ENCODE measurements around the gene FAM240A. TPM values are rescaled to one million over a fixed set of nuclear protein-coding genes. Genes with fewer than 3 reads are reported as not detected.

The FAM240A gene
- total RNA-seq, 4 donors from 2014 or later: 0.50 TPM; not detected in 3

DNA sequence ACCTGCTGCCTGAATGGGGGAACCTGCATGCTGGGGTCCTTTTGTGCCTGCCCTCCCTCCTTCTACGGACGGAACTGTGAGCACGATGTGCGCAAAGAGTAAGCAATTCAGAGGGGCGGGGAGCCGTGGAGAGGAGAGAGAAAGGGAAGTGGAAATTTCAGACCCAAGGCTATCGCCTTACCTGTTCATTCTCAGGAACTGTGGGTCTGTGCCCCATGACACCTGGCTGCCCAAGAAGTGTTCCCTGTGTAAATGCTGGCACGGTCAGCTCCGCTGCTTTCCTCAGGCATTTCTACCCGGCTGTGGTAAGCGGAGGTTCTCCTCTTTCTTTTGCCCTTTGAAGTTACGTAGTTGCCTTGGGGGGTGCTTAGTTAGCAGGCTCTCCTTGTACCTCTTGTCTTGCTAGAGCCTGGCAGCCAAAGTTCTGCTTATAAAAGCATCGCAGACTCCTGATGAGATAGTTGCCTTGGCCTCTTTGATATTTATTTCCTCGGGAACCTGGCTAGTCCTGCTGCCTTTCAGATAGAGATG is 32.5 kb upstream of the FAM240A start:
- Histone ChIP-seq H3K27ac (no peak overlapping the region), H3K27me3 (peaks cover 0 to 62% (median 1%) of the 10 kb centered on the region in 4 donors), H3K36me3 (no peaks in the 10 kb centered on the region), H3K4me3 (no peak overlapping the region), H3K4me1 (peaks cover 0 to 15% (median 0%) of the 10 kb centered on the region in 3 donors), H3K9me3 (no peaks in the 10 kb centered on the region)
- TF ChIP-seq, protein P1, sequence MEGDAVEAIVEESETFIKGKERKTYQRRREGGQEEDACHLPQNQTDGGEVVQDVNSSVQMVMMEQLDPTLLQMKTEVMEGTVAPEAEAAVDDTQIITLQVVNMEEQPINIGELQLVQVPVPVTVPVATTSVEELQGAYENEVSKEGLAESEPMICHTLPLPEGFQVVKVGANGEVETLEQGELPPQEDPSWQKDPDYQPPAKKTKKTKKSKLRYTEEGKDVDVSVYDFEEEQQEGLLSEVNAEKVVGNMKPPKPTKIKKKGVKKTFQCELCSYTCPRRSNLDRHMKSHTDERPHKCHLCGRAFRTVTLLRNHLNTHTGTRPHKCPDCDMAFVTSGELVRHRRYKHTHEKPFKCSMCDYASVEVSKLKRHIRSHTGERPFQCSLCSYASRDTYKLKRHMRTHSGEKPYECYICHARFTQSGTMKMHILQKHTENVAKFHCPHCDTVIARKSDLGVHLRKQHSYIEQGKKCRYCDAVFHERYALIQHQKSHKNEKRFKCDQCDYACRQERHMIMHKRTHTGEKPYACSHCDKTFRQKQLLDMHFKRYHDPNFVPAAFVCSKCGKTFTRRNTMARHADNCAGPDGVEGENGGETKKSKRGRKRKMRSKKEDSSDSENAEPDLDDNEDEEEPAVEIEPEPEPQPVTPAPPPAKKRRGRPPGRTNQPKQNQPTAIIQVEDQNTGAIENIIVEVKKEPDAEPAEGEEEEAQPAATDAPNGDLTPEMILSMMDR (IDR thresholded peaks at IDR 0.05): no peak
- no peak for TF ChIP-seq POLR2A (IDR thresholded peaks at IDR 0.05)
- 58 to 71% methylated on average over 7 to 11 of the region's 14 CpGs for WGBS, 2 donors
- no peak for DNase-seq
- intact Hi-C loops (cut with DNase I): no loop called here

DNA sequence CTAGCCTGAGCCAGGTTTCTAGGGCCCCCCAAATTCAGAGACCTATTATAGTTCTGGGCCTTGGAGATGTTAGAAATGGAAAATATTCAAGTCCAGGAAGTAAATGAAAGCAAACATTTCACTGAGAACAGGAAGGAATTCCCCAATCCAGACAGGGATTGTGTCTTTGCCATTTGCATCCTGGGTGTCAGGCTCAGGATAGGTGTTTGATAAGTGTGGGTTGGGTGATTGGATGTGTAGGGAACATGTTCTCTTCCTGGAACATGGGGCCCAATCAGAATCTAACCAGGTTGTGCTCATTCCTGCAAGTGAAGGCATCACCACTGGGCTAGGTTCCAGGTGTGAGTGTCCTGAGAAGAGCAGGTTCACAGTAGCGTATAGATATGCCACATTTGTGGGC is 31.6 kb upstream of the FAM240A start:
- 89 to 100% methylated on average over 1 of the region's 1 CpG for WGBS, 2 donors
- Histone ChIP-seq H3K36me3 (no peaks in the 10 kb centered on the region), H3K27me3 (peaks cover 0 to 54% (median 1%) of the 10 kb centered on the region in 4 donors), H3K4me1 (peaks cover 0 to 15% (median 0%) of the 10 kb centered on the region in 3 donors), H3K4me3 (no peak overlapping the region), H3K9me3 (no peaks in the 10 kb centered on the region), H3K27ac (no peak overlapping the region)
- DNase-seq: no peak
- TF ChIP-seq, protein P1 (IDR thresholded peaks at IDR 0.05): no peak
- no peak for TF ChIP-seq POLR2A (IDR thresholded peaks at IDR 0.05)
- intact Hi-C loops (cut with DNase I): no loop called here

- peaks cover 0 to 18% (median 0%) of the 10 kb centered on the region in 4 donors for H3K27me3 ChIP-seq
- no peak overlapping the region for H3K4me3 ChIP-seq
- WGBS, 2 donors: 89 to 96% methylated on average over 6 to 7 of the region's 7 CpGs
- intact Hi-C loops (cut with DNase I): no loop called here
- DNase-seq: no peak
- no peaks in the 10 kb centered on the region for H3K4me1 ChIP-seq
- no peaks in the 10 kb centered on the region for H3K9me3 ChIP-seq
- no peak overlapping the region for H3K27ac ChIP-seq
- no peaks in the 10 kb centered on the region for H3K36me3 ChIP-seq
- no peak for TF ChIP-seq POLR2A (IDR thresholded peaks at IDR 0.05)
- TF ChIP-seq, protein P1 (IDR thresholded peaks at IDR 0.05): no peak
These were observed 27.5 kb upstream of the FAM240A start for GRCh38 chr3:46584598-46585467.

DNA sequence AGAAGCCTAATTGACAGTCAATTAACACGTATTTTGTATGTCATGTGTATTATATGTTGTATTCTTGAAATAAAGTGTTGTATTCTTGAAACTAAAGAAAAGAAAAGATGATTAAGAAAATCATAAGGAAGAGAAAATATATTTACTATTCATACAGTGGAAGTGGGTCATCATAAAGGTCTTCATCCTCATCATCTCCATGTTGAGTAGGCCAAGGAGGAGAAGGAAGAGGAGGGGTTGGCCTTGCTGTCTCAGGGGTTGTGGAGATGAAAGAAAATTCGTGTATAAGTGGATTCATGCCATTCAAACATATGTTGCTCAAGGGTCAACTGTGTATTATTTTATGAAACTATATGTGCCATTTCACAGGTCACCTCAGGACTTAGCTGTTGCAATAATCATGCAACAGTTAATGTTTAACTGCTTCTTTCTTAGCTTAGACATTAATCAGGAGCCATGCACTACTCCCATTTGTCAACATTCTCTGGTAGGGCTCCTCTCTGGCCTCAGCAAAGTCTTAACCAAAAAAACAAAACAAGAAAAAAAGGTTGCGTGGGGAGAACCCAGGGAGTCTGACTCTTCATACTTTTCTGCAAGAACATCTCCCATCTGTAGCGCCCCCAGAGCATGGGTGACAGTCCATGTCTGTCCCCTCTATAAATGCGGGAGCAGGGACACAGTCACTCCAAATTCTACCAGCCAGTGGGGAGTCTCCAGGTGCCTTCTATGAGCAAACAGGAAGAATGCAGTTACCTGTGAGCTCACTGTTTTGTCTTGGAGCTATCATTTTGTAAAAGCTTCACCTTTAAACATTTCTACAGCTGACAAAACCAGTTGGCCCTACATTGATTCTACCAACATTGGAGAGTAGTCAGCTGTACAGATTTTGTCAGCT is 26.3 kb upstream of the FAM240A start:
- Histone ChIP-seq H3K36me3 (no peaks in the 10 kb centered on the region), H3K27ac (no peak overlapping the region), H3K9me3 (no peaks in the 10 kb centered on the region), H3K4me1 (no peaks in the 10 kb centered on the region), H3K4me3 (no peak overlapping the region), H3K27me3 (peaks cover 0 to 6% (median 0%) of the 10 kb centered on the region in 4 donors)
- intact Hi-C loops (cut with DNase I): no loop called here
- no peak for DNase-seq
- WGBS, 2 donors: 81% methylated on average over 5 of the region's 5 CpGs
- no peak for TF ChIP-seq POLR2A (IDR thresholded peaks at IDR 0.05)
- TF ChIP-seq, protein P1 (IDR thresholded peaks at IDR 0.05): no peak
